ENCODE measurements around the gene EIF1AD. TPM values are rescaled to one million over a fixed set of nuclear protein-coding genes. Genes with fewer than 3 reads are reported as not detected.

Gene EIF1AD
- total and polyA plus RNA-seq, 2 of the 8 experiments (the other 6 are each of a cell fraction or from before 2014, with no cell fraction given), result 32.6 to 39.9 TPM

GRCh38 chr11:66011785-66012303 lies 9.9 kb upstream of the EIF1AD start, which contains the start of gene CST6 (continued):
- TF ChIP-seq BRCA1 (IDR thresholded peaks at IDR 0.05; ENCODE audit: low read depth, low read length) (no peak), JUND (IDR thresholded peaks at IDR 0.05; ENCODE audit: low read length) (no peak), SP1 (IDR thresholded peaks at IDR 0.05; ENCODE audit: low read depth, low read length) (no peak), SIRT6 (IDR thresholded peaks at IDR 0.05; ENCODE audit: low read length) (no peak), BACH1 (IDR thresholded peaks at IDR 0.05; ENCODE audit: low read length) (no peak), KDM4A (IDR thresholded peaks at IDR 0.05; ENCODE audit: low read depth, low read length, severe bottlenecking) (peak; percentile 84), POLR2A (IDR thresholded peaks at IDR 0.05; ENCODE audit: control extremely low read depth in 1 of 2, low read depth in 2 of 2, low read length in 2 of 2) (no peak), RNF2 (IDR thresholded peaks at IDR 0.05; ENCODE audit: borderline replicate concordance, low read depth, low read length, missing control alignments, poor library complexity, severe bottlenecking) (peak; percentile 59), HDAC2 (IDR thresholded peaks at IDR 0.05; ENCODE audit: borderline replicate concordance in 1 of 2, low read depth in 2 of 2, low read length in 2 of 2) (0 out of 4 replicates have a peak, but pooled peaks of 1 of the 2 experiments have one; percentile 22)

All from H1 (cell line).